ENCODE results near the gene PHACTR2. TPM values are rescaled to one million over a fixed set of nuclear protein-coding genes. Genes with fewer than 3 reads are reported as not detected.

The PHACTR2 gene

DNA sequence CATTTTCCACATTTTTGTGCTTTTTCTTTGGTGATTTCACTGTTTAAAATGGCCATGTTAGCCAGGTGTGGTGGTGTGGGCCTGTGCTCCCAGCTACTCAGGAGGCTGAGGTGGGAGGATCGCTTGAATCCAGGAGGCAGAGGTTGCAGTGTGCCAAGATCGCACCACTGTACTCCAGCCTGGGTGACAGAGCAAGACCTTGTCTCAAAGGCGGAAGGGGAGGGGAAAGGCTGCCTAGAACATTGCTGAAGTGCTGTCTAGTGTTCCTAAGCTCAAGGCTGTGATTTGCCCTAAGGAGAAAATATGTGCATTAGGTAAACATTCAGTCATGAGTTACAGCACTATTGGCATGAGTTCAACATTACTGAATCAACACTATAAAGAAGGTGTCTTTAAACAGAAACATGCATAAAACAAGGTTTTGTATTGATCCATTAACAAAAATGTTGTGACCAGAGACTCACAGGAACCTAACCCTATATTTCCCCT is 200.6 kb downstream of the PHACTR2 start:
- Histone ChIP-seq H3K14ac (ENCODE audit: low read length) (no peak overlapping the region), H2AFZ (ENCODE audit: low read length) (no peak overlapping the region), H3K79me1 (ENCODE audit: low read depth, low read length) (no peaks in the 10 kb centered on the region), H2BK12ac (ENCODE audit: low read length) (peak overlapping the region; percentile 16), H2AK5ac (ENCODE audit: low read depth, low read length) (no peak overlapping the region), H3K4ac (ENCODE audit: low read length) (no peak overlapping the region), H3K4me3 (ENCODE audit: low read length in 2 of 2) (no peak overlapping the region), H2BK15ac (ENCODE audit: low read length) (no peak overlapping the region), H3K9me3 (replicated peaks in 1 of 2; ENCODE audit: control insufficient read depth in 2 of 2, insufficient read depth in 1 of 2, low read depth in 1 of 2, low read length in 2 of 2) (peaks cover 0 to 9% of the 10 kb centered on the region in 2 donors), H3K23ac (ENCODE audit: low read depth, low read length, poor library complexity) (no peak overlapping the region), H4K91ac (ENCODE audit: low read depth, low read length, poor library complexity) (no peak overlapping the region), H3K4me2 (ENCODE audit: insufficient read depth, low read length, poor library complexity, severe bottlenecking) (no peak overlapping the region), H2BK120ac (ENCODE audit: low read depth, low read length) (no peak overlapping the region), H3K18ac (ENCODE audit: low read length) (no peak overlapping the region), H4K8ac (ENCODE audit: low read depth, low read length) (peak overlapping the region; percentile 77), H3K4me1 (ENCODE audit: control insufficient read depth in 2 of 2, insufficient read depth in 1 of 2, low read depth in 1 of 2, low read length in 2 of 2) (no peaks in the 10 kb centered on the region), H3K27ac (replicated peaks; ENCODE audit: low read length) (no peak overlapping the region), H3K27me3 (ENCODE audit: control insufficient read depth in 3 of 3, insufficient read depth in 3 of 3, low read depth in 1 of 3, low read length in 3 of 3) (no peaks in the 10 kb centered on the region), H3K9ac (ENCODE audit: low read depth, low read length, poor library complexity) (peak overlapping the region; percentile 37), H3K36me3 (replicated peaks in 1 of 2; ENCODE audit: control insufficient read depth in 2 of 2, insufficient read depth in 2 of 2, low read length in 2 of 2) (no peaks in the 10 kb centered on the region), H2BK5ac (ENCODE audit: low read length) (no peak overlapping the region)
- DNase-seq (ENCODE audit: low spot score): no peak
- no CpG with 5 or more reads among the region's 3 CpGs for WGBS, 2 donors (ENCODE audit: extremely low coverage in 2 of 2, insufficient read length in 2 of 2, insufficient replicate concordance in 1 of 2)

DNA sequence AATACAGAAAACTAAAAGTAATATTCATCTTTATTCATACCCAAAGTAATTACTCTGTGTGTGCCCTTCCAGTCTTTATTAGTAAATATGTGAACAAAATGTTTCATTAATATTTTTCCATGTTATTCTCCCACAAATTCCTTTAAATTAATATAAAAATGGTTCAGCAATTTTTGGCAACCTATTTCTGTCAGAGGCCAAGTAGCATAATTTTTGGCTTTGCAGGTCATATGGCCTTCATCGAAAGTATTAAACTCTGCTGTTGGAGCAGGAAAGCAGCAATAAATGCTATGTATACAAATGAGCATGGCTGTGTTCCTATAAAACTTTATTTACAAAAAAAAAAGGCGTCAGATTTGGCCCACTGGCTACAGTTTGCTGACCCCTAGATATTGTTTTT is 202.6 kb downstream of the PHACTR2 start:
- no CpG with 5 or more reads among the region's 2 CpGs for WGBS, 2 donors (ENCODE audit: extremely low coverage in 2 of 2, insufficient read length in 2 of 2, insufficient replicate concordance in 1 of 2)
- no peak overlapping the region for H3K4me2 ChIP-seq (ENCODE audit: insufficient read depth, low read length, poor library complexity, severe bottlenecking)
- no peak overlapping the region for H3K4ac ChIP-seq (ENCODE audit: low read length)
- H4K91ac ChIP-seq (ENCODE audit: low read depth, low read length, poor library complexity): no peak overlapping the region
- no peak overlapping the region for H3K9ac ChIP-seq (ENCODE audit: low read depth, low read length, poor library complexity)
- H3K27me3 ChIP-seq (ENCODE audit: control insufficient read depth in 3 of 3, insufficient read depth in 3 of 3, low read depth in 1 of 3, low read length in 3 of 3): no peaks in the 10 kb centered on the region
- no peaks in the 10 kb centered on the region for H3K79me1 ChIP-seq (ENCODE audit: low read depth, low read length)
- no peak overlapping the region for H3K27ac ChIP-seq (replicated peaks; ENCODE audit: low read length)
- no peak for DNase-seq (ENCODE audit: low spot score)
- no peak overlapping the region for H2BK120ac ChIP-seq (ENCODE audit: low read depth, low read length)
- H3K4me3 ChIP-seq (ENCODE audit: low read length in 2 of 2): no peak overlapping the region
- H2AFZ ChIP-seq (ENCODE audit: low read length): no peak overlapping the region
- no peak overlapping the region for H2BK15ac ChIP-seq (ENCODE audit: low read length)
- peaks cover 0 to 5% of the 10 kb centered on the region in 2 donors for H3K9me3 ChIP-seq (replicated peaks in 1 of 2; ENCODE audit: control insufficient read depth in 2 of 2, insufficient read depth in 1 of 2, low read depth in 1 of 2, low read length in 2 of 2)
- H3K36me3 ChIP-seq (replicated peaks in 1 of 2; ENCODE audit: control insufficient read depth in 2 of 2, insufficient read depth in 2 of 2, low read length in 2 of 2): no peaks in the 10 kb centered on the region
- H3K18ac ChIP-seq (ENCODE audit: low read length): no peak overlapping the region
- H2BK5ac ChIP-seq (ENCODE audit: low read length): no peak overlapping the region
- no peak overlapping the region for H2BK12ac ChIP-seq (ENCODE audit: low read length)
- H2AK5ac ChIP-seq (ENCODE audit: low read depth, low read length): no peak overlapping the region
- no peak overlapping the region for H4K8ac ChIP-seq (ENCODE audit: low read depth, low read length)
- H3K14ac ChIP-seq (ENCODE audit: low read length): no peak overlapping the region
- no peak overlapping the region for H3K23ac ChIP-seq (ENCODE audit: low read depth, low read length, poor library complexity)
- no peaks in the 10 kb centered on the region for H3K4me1 ChIP-seq (ENCODE audit: control insufficient read depth in 2 of 2, insufficient read depth in 1 of 2, low read depth in 1 of 2, low read length in 2 of 2)

Small RNA genes lying within 50 kb of the gene (small RNA-seq; reads per million reads assigned to genes)
- gene ZC2HC1B (ENCODE audit: insufficient read depth): not detected
